ENCODE measurements around the gene AP1S1. TPM values are rescaled to one million over a fixed set of nuclear protein-coding genes. Genes with fewer than 3 reads are reported as not detected.

The AP1S1 gene
- total and polyA plus RNA-seq, 2 of the 13 experiments (the other 11 are each of a cell fraction or from before 2014, with no cell fraction given), result 57.5 to 68.1 TPM

DNA sequence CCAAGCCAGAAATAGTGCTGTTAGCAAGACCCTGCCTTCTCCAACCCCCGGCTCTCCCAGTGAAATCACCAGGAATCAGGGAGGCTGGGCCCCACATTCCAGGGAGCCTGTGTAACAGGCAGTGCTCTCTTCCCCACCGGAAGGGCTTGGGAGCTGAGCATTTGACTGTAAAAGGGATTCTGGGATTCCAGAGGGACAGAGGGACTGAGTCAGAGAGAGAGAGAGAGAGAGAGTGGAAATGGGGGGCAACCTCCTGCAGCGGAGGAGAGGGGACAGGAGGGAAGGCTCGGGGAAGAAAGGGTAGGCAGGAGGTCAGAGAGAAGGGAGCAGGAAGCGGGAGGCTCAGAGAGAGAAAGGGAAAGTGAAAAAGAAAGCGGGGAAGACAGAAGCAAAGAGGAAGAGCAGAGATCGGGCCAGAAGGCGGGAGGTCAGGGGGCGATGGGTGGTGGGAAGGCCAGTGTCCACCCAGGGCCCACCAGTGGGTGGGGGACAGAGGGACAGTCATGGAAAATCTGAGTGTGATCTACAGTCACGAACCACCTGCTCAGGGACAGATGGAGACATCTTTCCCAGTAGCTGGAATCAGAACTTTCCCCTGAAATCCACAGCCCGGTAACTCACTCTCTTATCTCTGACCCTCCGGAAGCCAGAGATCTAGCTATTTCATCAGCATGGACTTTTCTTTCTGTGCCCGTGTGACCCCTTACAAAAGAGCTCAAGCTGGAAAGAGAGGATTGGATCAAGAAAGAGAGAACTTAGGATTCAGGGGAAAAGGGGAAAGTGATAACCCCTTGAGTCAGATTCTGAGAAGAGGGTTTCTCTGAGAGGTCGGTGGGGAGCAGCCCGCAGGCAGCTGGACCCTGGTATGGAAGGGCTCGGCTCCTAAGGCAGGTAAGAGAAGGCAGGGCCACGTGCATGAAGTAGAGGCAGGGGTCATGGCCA lies 32.0 kb upstream of the AP1S1 start (continued):
- TF ChIP-seq FOXM1 (CRISPR knock-in tag; IDR thresholded peaks at IDR 0.05) (no peak), CHCHD3 (CRISPR knock-in tag; IDR thresholded peaks at IDR 0.05) (no peak), SP4 (CRISPR knock-in tag; IDR thresholded peaks at IDR 0.05) (0 out of 2 replicates have a peak, but pooled peaks have one; percentile 31), ZSCAN22 (CRISPR knock-in tag; IDR thresholded peaks at IDR 0.05) (no peak), ZNF30 (CRISPR knock-in tag; IDR thresholded peaks at IDR 0.05) (no peak), PHF8 (CRISPR knock-in tag; IDR thresholded peaks at IDR 0.05) (no peak), HNRNPL (IDR thresholded peaks at IDR 0.05; ENCODE audit: low read depth, low read length) (no peak), IKZF1 (IDR thresholded peaks at IDR 0.05) (no peak), ZNF749 (CRISPR knock-in tag; IDR thresholded peaks at IDR 0.05; ENCODE audit: borderline replicate concordance) (no peak), ZNF552 (CRISPR knock-in tag; IDR thresholded peaks at IDR 0.05; ENCODE audit: borderline replicate concordance) (no peak), BRD4 (CRISPR knock-in tag; IDR thresholded peaks at IDR 0.05) (peak; percentile 74; the same call in 1 of the 2 replicates), ZNF101 (CRISPR knock-in tag; IDR thresholded peaks at IDR 0.05; ENCODE audit: borderline replicate concordance, low read depth) (no peak), RBM22 (optimal IDR thresholded peaks at IDR 0.05; ENCODE audit: low read length) (no peak), HES4 (CRISPR knock-in tag; IDR thresholded peaks at IDR 0.05; ENCODE audit: borderline replicate concordance) (no peak), BORCS8-MEF2B (CRISPR knock-in tag; IDR thresholded peaks at IDR 0.05) (0 out of 2 replicates have a peak, but pooled peaks have one; percentile 21), NR1H2 (CRISPR knock-in tag; IDR thresholded peaks at IDR 0.05; ENCODE audit: borderline replicate concordance, low read depth) (no peak), ZNF782 (CRISPR knock-in tag; IDR thresholded peaks at IDR 0.05; ENCODE audit: borderline replicate concordance) (no peak), ZSCAN31 (CRISPR knock-in tag; IDR thresholded peaks at IDR 0.05; ENCODE audit: low read depth) (peak; percentile 62; the same call in 1 of the 2 replicates), NFE2L1 (CRISPR knock-in tag; IDR thresholded peaks at IDR 0.05; ENCODE audit: borderline replicate concordance) (no peak), KMT2A (CRISPR knock-in tag; IDR thresholded peaks at IDR 0.05) (no peak), ATF1 (CRISPR knock-in tag; IDR thresholded peaks at IDR 0.05) (no peak), MAF1 (CRISPR knock-in tag; IDR thresholded peaks at IDR 0.05; ENCODE audit: borderline replicate concordance) (no peak)
- TF ChIP-seq, protein P1, sequence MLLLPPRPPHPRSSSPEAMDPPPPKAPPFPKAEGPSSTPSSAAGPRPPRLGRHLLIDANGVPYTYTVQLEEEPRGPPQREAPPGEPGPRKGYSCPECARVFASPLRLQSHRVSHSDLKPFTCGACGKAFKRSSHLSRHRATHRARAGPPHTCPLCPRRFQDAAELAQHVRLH (CRISPR knock-in tag; IDR thresholded peaks at IDR 0.05; ENCODE audit: borderline replicate concordance, low read depth), result no peak
- TF ChIP-seq, protein P2, sequence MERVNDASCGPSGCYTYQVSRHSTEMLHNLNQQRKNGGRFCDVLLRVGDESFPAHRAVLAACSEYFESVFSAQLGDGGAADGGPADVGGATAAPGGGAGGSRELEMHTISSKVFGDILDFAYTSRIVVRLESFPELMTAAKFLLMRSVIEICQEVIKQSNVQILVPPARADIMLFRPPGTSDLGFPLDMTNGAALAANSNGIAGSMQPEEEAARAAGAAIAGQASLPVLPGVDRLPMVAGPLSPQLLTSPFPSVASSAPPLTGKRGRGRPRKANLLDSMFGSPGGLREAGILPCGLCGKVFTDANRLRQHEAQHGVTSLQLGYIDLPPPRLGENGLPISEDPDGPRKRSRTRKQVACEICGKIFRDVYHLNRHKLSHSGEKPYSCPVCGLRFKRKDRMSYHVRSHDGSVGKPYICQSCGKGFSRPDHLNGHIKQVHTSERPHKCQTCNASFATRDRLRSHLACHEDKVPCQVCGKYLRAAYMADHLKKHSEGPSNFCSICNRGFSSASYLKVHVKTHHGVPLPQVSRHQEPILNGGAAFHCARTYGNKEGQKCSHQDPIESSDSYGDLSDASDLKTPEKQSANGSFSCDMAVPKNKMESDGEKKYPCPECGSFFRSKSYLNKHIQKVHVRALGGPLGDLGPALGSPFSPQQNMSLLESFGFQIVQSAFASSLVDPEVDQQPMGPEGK (CRISPR knock-in tag; IDR thresholded peaks at IDR 0.05), result peak; percentile 61
- TF ChIP-seq, protein P3, sequence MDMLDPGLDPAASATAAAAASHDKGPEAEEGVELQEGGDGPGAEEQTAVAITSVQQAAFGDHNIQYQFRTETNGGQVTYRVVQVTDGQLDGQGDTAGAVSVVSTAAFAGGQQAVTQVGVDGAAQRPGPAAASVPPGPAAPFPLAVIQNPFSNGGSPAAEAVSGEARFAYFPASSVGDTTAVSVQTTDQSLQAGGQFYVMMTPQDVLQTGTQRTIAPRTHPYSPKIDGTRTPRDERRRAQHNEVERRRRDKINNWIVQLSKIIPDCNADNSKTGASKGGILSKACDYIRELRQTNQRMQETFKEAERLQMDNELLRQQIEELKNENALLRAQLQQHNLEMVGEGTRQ (IDR thresholded peaks at IDR 0.05; ENCODE audit: low read depth, low read length), result no peak
- TF ChIP-seq, protein P3 (CRISPR knock-in tag; IDR thresholded peaks at IDR 0.05; ENCODE audit: borderline replicate concordance), result no peak

All from HepG2 (cell line).